Epithelial cell of proximal tubule (primary cell): Measurements from ENCODE around the gene FNDC3B. TPM values are rescaled to one million over a fixed set of nuclear protein-coding genes. Genes with fewer than 3 reads are reported as not detected.

Experiments used
- DNase-seq: peaks from one replicate; pipeline ENCODE4 v3.0.0-alpha.2; 2011; ENCODE audit warnings: low read depth
- H3K4me3 ChIP-seq: 2 replicates; pipeline ENCODE4 v1.5.1; 2011; ENCODE audit warnings: low read depth, mild to moderate bottlenecking, low read length
- total RNA-seq: library from RNA; depleted of rRNA; stranded (reverse); fragments of >200 nt; gene quantifications from 2 replicates; pipeline ENCODE4 v1.2.3, GENCODE V29; 2015
- TF ChIP-seq, protein P1 (sequence below): conservative IDR thresholded peaks from 2 replicates; pipeline ENCODE4 v1.5.1; 2012; ENCODE audit warnings: low read depth, mild to moderate bottlenecking, low read length

The FNDC3B gene
- total RNA-seq, 1 donor from 2014 or later, result 37.3 TPM

DNA sequence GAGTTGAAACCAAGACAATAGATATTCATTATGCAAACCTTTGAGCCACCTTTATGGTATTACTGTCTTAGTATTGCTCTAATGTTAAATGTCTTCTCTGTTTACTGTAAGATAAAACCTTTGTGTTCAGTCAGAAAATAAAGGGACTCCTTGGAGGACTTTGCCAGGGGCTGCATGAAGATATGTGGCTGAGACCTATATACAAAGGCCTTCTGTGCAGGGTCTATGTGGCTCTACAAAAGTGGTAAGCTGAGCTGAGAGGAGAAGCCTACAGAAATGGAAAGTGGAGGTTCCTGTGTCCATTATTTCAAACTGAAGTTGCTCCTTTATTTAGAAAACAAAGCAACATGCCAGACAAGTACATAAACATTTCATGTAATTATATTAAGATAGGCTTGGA lies 131.5 kb downstream of the FNDC3B start:
- TF ChIP-seq, protein P1, sequence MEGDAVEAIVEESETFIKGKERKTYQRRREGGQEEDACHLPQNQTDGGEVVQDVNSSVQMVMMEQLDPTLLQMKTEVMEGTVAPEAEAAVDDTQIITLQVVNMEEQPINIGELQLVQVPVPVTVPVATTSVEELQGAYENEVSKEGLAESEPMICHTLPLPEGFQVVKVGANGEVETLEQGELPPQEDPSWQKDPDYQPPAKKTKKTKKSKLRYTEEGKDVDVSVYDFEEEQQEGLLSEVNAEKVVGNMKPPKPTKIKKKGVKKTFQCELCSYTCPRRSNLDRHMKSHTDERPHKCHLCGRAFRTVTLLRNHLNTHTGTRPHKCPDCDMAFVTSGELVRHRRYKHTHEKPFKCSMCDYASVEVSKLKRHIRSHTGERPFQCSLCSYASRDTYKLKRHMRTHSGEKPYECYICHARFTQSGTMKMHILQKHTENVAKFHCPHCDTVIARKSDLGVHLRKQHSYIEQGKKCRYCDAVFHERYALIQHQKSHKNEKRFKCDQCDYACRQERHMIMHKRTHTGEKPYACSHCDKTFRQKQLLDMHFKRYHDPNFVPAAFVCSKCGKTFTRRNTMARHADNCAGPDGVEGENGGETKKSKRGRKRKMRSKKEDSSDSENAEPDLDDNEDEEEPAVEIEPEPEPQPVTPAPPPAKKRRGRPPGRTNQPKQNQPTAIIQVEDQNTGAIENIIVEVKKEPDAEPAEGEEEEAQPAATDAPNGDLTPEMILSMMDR, result no peak
- DNase-seq, result no peak
- H3K4me3 ChIP-seq, result no peak overlapping the region

- no peak for DNase-seq
- TF ChIP-seq, protein P1, result no peak
Observed at GRCh38 chr3:172171396-172172075, 132.2 kb downstream of the FNDC3B start.

GRCh38 chr3:172173316-172174254 lies 134.2 kb downstream of the FNDC3B start:
- TF ChIP-seq, protein P1, result no peak
- H3K4me3 ChIP-seq, result no peak overlapping the region
- no peak for DNase-seq

More at GRCh38 chr3:172171396-172172075, 132.2 kb downstream of the FNDC3B start:
- H3K4me3 ChIP-seq, result no peak overlapping the region

DNA sequence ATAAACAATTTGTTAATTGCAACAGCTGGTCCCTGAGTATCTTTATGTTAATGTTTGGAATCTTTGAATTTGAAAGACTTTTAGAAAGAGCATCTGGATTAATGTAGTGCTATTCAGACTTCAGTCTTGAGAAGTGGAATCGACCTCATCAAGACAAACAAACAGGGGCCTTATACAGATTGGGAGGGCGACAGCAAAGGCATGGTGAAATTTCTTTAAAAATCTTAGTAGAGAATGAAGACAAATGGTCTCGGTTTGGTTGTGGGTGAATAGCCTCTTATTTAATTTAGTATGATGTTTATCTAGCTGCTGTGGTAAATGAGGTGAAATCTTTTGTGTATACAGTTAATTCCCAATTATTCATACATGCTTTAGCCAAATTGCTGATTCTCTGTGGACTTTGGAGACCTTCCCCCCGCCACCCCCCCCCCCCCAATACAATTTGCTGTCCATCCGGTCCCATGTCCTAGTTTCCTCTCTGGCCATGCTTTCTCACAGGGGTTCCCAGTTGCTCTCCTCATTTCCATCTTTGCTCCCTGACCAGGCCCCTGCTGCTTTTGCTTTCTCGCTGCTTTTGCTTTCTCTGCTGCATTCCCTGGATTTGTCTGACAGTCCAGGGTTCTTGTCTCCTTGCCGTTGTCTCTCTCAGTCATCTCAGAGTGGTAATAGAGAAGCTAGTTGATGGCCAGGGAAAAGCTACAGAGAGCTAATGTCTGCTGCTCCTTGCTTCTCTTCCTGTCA lies 135.3 kb downstream of the FNDC3B start:
- no peak overlapping the region for H3K4me3 ChIP-seq
- DNase-seq, result no peak
- TF ChIP-seq, protein P1, result no peak

- TF ChIP-seq, protein P1, result no peak
- H3K4me3 ChIP-seq, result no peak overlapping the region
- no peak for DNase-seq
Observed at GRCh38 chr3:172175254-172175599, 135.8 kb downstream of the FNDC3B start.

DNA sequence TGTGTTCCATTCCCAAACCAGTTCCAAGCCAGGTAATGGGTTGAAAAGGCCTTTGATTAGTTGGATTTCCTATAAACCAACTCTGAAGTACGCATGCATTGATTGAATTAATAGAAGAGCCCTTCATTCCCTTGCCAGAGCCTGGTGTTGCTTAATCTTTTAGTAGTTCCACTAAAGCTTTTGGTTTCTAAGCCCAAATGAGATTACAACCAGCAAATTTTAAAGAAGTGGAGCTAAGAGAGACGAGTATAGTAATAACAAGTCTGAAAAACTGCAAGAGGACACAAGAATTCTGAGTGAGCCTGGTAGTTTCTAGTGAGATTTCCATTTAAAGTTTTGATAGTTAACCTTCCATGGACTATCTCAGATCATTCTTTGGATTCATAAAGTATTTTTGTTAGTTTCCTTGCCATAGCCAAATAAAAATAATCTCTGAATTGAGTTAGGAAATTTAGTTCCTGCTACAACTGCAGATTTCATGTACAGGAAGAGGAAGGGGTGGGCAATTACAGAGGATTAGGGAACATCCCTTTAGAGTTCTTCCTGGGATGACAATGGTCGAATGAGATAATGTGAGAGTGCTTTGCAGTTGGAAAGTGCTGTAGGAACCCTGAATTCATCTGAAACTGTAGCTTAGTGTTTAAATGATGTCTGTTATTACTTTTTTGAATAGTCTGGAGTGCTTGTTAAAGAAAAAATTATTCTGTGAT lies 136.8 kb downstream of the FNDC3B start:
- TF ChIP-seq, protein P1, result no peak
- no peak for DNase-seq
- H3K4me3 ChIP-seq, result no peak overlapping the region
